Measurements from ENCODE around the gene VDR. TPM values are rescaled to one million over a fixed set of nuclear protein-coding genes. Genes with fewer than 3 reads are reported as not detected.
A peak's percentile ranks its signal among the peaks of the same experiment; 100 is the strongest.

The VDR gene
- total RNA-seq: 1 to 10 TPM; 1.1 to 2.5 (median 1.6) TPM
- 1.6 TPM for total RNA-seq (2013)

DNA sequence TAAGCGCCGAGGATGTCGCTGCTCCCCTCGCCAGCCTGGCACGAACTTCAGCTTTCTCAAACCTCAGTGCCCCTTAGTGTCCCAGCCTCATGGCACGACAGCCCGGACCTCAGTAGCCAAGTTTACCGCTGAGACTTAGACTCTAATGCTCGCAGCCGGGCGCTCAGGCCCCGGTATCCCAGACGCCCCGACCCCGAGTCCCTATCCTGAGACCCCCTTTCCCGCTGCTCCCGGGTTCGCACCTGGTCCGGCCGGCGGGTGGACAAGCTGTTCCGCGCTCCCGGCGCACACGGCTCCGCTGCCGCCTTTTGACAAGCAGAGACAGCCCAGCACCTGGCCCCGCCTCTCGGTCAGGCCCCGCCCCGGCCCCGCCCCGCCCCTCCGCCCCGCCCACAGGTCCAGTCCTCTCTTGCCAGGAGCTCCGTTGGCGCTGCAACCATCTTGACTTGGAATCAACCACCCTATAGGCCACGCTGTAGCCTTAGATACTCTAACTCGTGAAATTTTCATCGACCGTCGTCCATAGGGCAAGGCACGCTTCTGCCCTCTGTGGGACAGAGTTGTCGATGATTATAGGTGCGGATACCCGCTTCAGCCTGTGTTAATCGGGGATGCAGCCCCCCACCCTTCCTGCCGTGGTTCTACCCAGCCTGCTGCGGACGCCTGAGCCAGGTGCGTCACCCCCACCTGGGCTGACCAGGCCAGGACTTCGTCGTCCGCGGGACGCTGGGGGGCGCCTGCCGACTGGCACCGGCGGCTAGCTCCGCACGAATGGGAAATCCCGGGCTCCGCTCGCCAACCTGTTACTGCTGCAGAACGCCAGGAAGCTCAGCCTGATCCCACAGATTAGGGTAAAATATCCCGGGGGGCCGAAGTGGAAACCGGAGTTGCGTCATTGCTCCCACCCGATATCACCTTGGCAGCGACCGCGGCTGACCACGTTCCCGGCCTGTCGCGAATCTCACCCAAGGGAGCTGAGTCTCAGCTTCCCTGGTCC, at the start of gene VDR:
Gene VDR, minus strand, starts transcription at position 282 of the 997 bp plus-strand sequence. CDS start 25,881 bp downstream, outside the sequence.
- peaks cover 38 to 45% of the 10 kb centered on the region in 2 donors for H3K4me1 Mint-ChIP-seq
- peaks cover 52% of the 10 kb centered on the region for H3K4me1 ChIP-seq (ENCODE audit: control insufficient read depth, insufficient read depth, low read length)

DNA sequence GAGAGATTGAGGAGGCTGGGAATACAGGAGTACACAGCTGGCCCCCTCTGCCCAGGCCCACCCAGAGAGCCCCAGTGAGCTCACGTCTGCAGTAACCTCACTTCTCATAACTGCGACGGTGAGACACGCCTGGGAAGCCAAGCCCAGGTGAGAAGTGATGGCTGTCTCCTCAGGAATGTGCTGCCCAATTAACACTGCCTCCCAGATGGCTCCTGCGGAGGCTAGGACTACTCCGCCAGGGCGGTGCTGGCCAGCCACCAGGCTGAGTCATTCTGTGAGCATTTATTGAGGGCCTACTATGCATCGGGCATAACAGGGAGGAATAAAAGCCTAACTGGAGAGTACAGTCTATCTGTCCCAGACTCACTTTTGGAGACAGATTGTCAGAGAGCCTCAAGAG, 49.3 kb upstream of the VDR start:
- intact Hi-C loops (cut with micrococcal nuclease): no loop called here
- H3K9me3 Mint-ChIP-seq: no peaks in the 10 kb centered on the region
- no peaks in the 10 kb centered on the region for H3K4me1 Mint-ChIP-seq
- peaks cover 2% of the 10 kb centered on the region for H3K27me3 ChIP-seq (ENCODE audit: control insufficient read depth, insufficient read depth, low read length)
- 94% methylated on average over 8 of the region's 8 CpGs for WGBS (ENCODE audit: insufficient coverage)
- no peak for ATAC-seq
- H3K4me3 Mint-ChIP-seq: no peak overlapping the region
- H3K27ac ChIP-seq (ENCODE audit: low read length): no peak overlapping the region
- no peaks in the 10 kb centered on the region for H3K36me3 ChIP-seq (ENCODE audit: control insufficient read depth, insufficient read depth, low read length)
- H3K36me3 Mint-ChIP-seq: no peaks in the 10 kb centered on the region
- no peak for DNase-seq
- H3K27ac Mint-ChIP-seq: no peak overlapping the region
- H3K27me3 Mint-ChIP-seq (ENCODE audit: low read depth in 2 of 2): peaks cover 2 to 23% of the 10 kb centered on the region in 2 donors
- H3K9me3 ChIP-seq (ENCODE audit: control insufficient read depth, insufficient read depth, low read length): peaks cover 9% of the 10 kb centered on the region
- H3K4me1 ChIP-seq (ENCODE audit: control insufficient read depth, insufficient read depth, low read length): no peaks in the 10 kb centered on the region
- TF ChIP-seq, protein P1, sequence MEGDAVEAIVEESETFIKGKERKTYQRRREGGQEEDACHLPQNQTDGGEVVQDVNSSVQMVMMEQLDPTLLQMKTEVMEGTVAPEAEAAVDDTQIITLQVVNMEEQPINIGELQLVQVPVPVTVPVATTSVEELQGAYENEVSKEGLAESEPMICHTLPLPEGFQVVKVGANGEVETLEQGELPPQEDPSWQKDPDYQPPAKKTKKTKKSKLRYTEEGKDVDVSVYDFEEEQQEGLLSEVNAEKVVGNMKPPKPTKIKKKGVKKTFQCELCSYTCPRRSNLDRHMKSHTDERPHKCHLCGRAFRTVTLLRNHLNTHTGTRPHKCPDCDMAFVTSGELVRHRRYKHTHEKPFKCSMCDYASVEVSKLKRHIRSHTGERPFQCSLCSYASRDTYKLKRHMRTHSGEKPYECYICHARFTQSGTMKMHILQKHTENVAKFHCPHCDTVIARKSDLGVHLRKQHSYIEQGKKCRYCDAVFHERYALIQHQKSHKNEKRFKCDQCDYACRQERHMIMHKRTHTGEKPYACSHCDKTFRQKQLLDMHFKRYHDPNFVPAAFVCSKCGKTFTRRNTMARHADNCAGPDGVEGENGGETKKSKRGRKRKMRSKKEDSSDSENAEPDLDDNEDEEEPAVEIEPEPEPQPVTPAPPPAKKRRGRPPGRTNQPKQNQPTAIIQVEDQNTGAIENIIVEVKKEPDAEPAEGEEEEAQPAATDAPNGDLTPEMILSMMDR (IDR thresholded peaks at IDR 0.05): no peak
- no peak overlapping the region for H3K4me3 ChIP-seq (ENCODE audit: low read length)

More for the DNA sequence above, at the start of gene VDR:
- peak; percentile 44 to 80 for DNase-seq
- peak within 1 kb of the TSS; percentile 47 for H3K4me3 ChIP-seq (ENCODE audit: low read length)
- ATAC-seq: peak; percentile 74 to 84 (median 83)
- Mint-ChIP-seq H3K27me3 (ENCODE audit: low read depth in 2 of 2) (peaks cover 34 to 43% of the 10 kb centered on the region in 2 donors), H3K27ac (peak within 1 kb of the TSS in 1 of 2 donors; percentile 75), H3K9me3 (no peaks in the 10 kb centered on the region), H3K36me3 (no peaks in the 10 kb centered on the region), H3K4me3 (peak within 1 kb of the TSS; percentile 86)
- no peaks in the 10 kb centered on the region for H3K9me3 ChIP-seq (ENCODE audit: control insufficient read depth, insufficient read depth, low read length)
- intact Hi-C loops (cut with micrococcal nuclease): loop anchor here (1.0 to 5.0 kb wide), 2 partner anchors 58 to 262 kb away; partner anchors contain the start of gene TMEM106C
- H3K27ac ChIP-seq (ENCODE audit: low read length): peak within 1 kb of the TSS; percentile 4
- TF ChIP-seq, protein P1 (IDR thresholded peaks at IDR 0.05): peak; percentile 29
- under 1% methylated on average over 76 of the region's 79 CpGs for WGBS (ENCODE audit: insufficient coverage)
- peaks cover 25% of the 10 kb centered on the region for H3K27me3 ChIP-seq (ENCODE audit: control insufficient read depth, insufficient read depth, low read length)
- H3K36me3 ChIP-seq (ENCODE audit: control insufficient read depth, insufficient read depth, low read length): no peaks in the 10 kb centered on the region

DNA sequence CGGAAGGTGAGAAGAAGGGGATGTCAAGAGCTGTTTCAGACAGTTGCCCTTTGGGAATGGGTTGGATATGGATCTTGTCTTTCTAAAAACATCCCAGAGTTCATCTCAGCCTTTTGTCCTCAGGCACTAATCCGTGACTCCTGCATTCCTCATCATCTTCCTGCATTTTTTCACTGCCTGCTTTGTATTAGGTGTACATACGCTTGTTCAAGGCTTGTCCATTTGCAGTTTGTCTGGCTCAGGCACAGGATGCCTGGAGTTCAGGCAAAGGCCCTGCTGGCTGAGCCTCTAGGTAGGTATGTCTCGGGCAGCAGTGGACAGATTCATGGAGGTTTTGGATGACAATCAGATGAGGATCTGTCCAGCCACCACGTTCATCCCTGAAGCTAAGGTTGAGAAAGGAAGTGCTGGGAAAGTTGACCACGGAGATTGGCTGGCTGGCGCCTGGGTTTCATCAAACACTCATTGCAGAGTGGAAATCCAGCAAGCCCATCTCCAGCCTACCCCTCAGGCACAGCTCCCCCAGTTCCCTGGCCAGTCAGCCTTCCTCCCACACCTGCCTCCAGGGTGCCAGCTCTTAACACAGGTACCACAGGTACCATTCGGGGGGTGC, 46.2 kb upstream of the VDR start:
- no peak for ATAC-seq

More for the DNA sequence above, 46.2 kb upstream of the VDR start:
- Mint-ChIP-seq H3K4me3 (no peak overlapping the region), H3K9me3 (no peaks in the 10 kb centered on the region), H3K4me1 (no peaks in the 10 kb centered on the region), H3K27me3 (ENCODE audit: low read depth in 2 of 2) (peaks cover 6 to 23% of the 10 kb centered on the region in 2 donors), H3K27ac (no peak overlapping the region), H3K36me3 (no peaks in the 10 kb centered on the region)
- H3K4me1 ChIP-seq (ENCODE audit: control insufficient read depth, insufficient read depth, low read length): no peaks in the 10 kb centered on the region
- H3K36me3 ChIP-seq (ENCODE audit: control insufficient read depth, insufficient read depth, low read length): no peaks in the 10 kb centered on the region
- no peak overlapping the region for H3K4me3 ChIP-seq (ENCODE audit: low read length)
- intact Hi-C loops (cut with micrococcal nuclease): no loop called here
- TF ChIP-seq, protein P1 (IDR thresholded peaks at IDR 0.05): no peak
- DNase-seq: no peak
- H3K9me3 ChIP-seq (ENCODE audit: control insufficient read depth, insufficient read depth, low read length): no peaks in the 10 kb centered on the region
- 85% methylated on average over 8 of the region's 8 CpGs for WGBS (ENCODE audit: insufficient coverage)
- no peak overlapping the region for H3K27ac ChIP-seq (ENCODE audit: low read length)
- peaks cover 2% of the 10 kb centered on the region for H3K27me3 ChIP-seq (ENCODE audit: control insufficient read depth, insufficient read depth, low read length)

Measured in natural killer cell (primary cell).